Activated naive CD8-positive, alpha-beta T cell treated with anti-CD3 and anti-CD28 coated beads, Interleukin-2, amount 50 U/mL, for 24 hours (primary cell): Measurements from ENCODE around the gene PRPH.
"Not testable (repeated sequence)": the region's sequence is repeated elsewhere in the genome, so short reads cannot be mapped to it uniquely, and the experiment has no call there.

ENCODE experiments used
- ATAC-seq: fragments of 150-1000 bp; cut with Tn5 transposase; one replicate; pipeline ENCODE4 v1.10.0; 2021
- DNase-seq: peaks from one replicate; pipeline ENCODE4 v3.0.0; 2021
- H3K27ac Mint-ChIP-seq: one replicate; pipeline ENCODE4 v1.8.0; 2021; ENCODE audit warnings: mild to moderate bottlenecking, mixed read lengths
- H3K27me3 Mint-ChIP-seq: one replicate; pipeline ENCODE4 v1.8.0; 2021; ENCODE audit warnings: mixed read lengths
- H3K36me3 Mint-ChIP-seq: one replicate; pipeline ENCODE4 v1.8.0; 2021; ENCODE audit warnings: low read depth, mixed read lengths
- H3K4me1 Mint-ChIP-seq: one replicate; pipeline ENCODE4 v1.8.0; 2021; ENCODE audit warnings: mixed read lengths
- H3K4me3 Mint-ChIP-seq: one replicate; pipeline ENCODE4 v1.8.0; 2021; ENCODE audit warnings: mild to moderate bottlenecking, moderate library complexity, mixed read lengths
- H3K9me3 Mint-ChIP-seq: one replicate; pipeline ENCODE4 v1.8.0; 2021; ENCODE audit warnings: mixed read lengths

PRPH gene

GRCh38 chr12:49309386-49309785 is 14.4 kb downstream of the PRPH start:
- Mint-ChIP-seq H3K9me3 (no peaks in the 10 kb centered on the region), H3K36me3 (no peaks in the 10 kb centered on the region), H3K27me3 (peaks cover 36% of the 10 kb centered on the region), H3K4me3 (no peak overlapping the region), H3K27ac (no peak overlapping the region), H3K4me1 (no peaks in the 10 kb centered on the region)
- no peak for DNase-seq
- no peak for ATAC-seq

DNA sequence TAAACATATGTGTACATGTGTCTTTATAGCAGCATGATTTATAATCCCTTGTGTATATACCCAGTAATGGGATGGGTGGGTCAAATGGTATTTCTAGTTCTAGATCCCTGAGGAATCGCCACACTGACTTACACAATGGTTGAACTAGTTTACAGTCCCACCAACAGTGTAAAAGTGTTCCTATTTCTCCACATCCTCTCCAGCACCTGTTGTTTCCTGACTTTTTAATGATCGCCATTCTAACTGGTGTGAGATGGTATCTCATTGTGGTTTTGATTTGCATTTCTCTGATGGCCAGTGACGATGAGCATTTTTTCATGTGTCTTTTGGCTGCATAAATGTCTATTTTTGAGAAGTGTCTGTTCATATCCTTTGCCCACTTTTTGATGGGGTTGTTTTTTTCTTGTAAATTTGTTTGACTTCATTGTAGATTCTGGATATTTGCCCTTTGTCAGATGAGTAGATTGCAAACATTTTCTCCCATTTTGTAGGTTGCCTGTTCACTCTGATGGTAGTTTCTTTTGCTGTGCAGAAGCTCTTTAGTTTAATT is 15.6 kb downstream of the PRPH start:
- DNase-seq, ATAC-seq, H3K27ac Mint-ChIP-seq, H3K36me3 Mint-ChIP-seq, H3K4me1 Mint-ChIP-seq, H3K4me3 Mint-ChIP-seq, H3K9me3 Mint-ChIP-seq: not testable (repeated sequence)
- peaks cover 34% of the 10 kb centered on the region for H3K27me3 Mint-ChIP-seq

- no peaks in the 10 kb centered on the region for H3K4me1 Mint-ChIP-seq
- no peaks in the 10 kb centered on the region for H3K9me3 Mint-ChIP-seq
- H3K4me3 Mint-ChIP-seq: no peak overlapping the region
- peaks cover 11% of the 10 kb centered on the region for H3K27me3 Mint-ChIP-seq
- H3K36me3 Mint-ChIP-seq: no peaks in the 10 kb centered on the region
- ATAC-seq: no peak
- H3K27ac Mint-ChIP-seq: no peak overlapping the region
- no peak for DNase-seq
Measured at GRCh38 chr12:49314811-49315210, 19.9 kb downstream of the PRPH start.

DNA sequence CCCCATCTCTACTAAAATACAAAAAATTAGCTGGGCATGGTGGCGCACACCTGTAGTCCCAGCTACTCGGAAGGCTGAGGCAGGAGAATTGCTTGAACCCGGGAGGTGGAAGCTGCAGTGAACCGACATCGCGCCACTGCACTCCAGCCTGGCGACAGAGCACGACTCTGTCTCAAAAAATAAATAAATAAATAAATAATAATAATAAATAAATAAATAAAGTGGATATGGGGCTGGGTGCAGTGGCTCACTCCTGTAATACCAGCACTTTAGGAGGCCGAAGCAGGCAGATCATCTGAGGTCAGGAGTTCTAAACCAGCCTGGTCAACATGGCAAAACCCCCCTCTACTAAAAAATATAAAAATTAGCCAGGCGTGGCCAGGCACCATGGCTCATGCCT is 22.2 kb downstream of the PRPH start:
- not testable (repeated sequence) for H3K4me1 Mint-ChIP-seq, H3K4me3 Mint-ChIP-seq, H3K27me3 Mint-ChIP-seq, H3K36me3 Mint-ChIP-seq, H3K9me3 Mint-ChIP-seq, H3K27ac Mint-ChIP-seq, DNase-seq, ATAC-seq

- Mint-ChIP-seq H3K4me3 (peak overlapping the region; percentile 21), H3K36me3 (peaks cover 11% of the 10 kb centered on the region)
Measured at GRCh38 chr12:49320411-49321103, 25.6 kb downstream of the PRPH start.

DNA sequence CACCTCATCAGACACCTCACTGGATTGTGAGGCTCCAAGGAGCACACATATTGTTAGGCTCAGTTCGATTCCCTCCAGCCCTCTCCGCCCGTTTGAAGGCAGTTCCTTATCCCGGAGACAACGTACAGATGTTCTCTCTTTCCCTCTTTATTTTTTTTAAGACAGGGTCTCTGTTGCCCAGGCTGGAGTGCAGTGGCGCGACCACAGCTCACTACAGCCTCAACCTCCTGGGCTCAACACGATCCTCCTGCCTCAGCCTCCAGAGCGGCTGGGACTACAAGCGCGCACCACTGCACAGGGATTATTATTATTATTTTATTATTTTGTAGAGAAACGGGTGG is 27.4 kb downstream of the PRPH start:
- Mint-ChIP-seq H3K27me3 (no peaks in the 10 kb centered on the region), H3K27ac (peak overlapping the region; percentile 96)

More at GRCh38 chr12:49320411-49321103, 25.6 kb downstream of the PRPH start:
- not testable (repeated sequence) for ATAC-seq, DNase-seq, H3K9me3 Mint-ChIP-seq, H3K27ac Mint-ChIP-seq, H3K27me3 Mint-ChIP-seq
- H3K4me1 Mint-ChIP-seq: peaks cover 17% of the 10 kb centered on the region

GRCh38 chr12:49322708-49323523 is 28.0 kb downstream of the PRPH start, which contains the start of gene TROAP:
TSS of gene TROAP (plus strand) at chr12:49323255. CDS start at chr12:49323609, 354 bp downstream.
- peak within 1 kb of the TSS; percentile 96 for H3K27ac Mint-ChIP-seq
- peak within 1 kb of the TSS; percentile 100 for H3K4me3 Mint-ChIP-seq
- peaks cover 17% of the 10 kb centered on the region for H3K4me1 Mint-ChIP-seq
- DNase-seq: peak; percentile 95
- H3K27me3 Mint-ChIP-seq: no peaks in the 10 kb centered on the region
- peak; percentile 97 for ATAC-seq
- no peaks in the 10 kb centered on the region for H3K9me3 Mint-ChIP-seq
- H3K36me3 Mint-ChIP-seq: peaks cover 20% of the 10 kb centered on the region

More for the DNA sequence above, 27.4 kb downstream of the PRPH start:
- Mint-ChIP-seq H3K36me3 (peaks cover 15% of the 10 kb centered on the region), H3K4me3 (peak overlapping the region; percentile 100), H3K4me1 (peaks cover 17% of the 10 kb centered on the region), H3K9me3 (no peaks in the 10 kb centered on the region)
- DNase-seq: no peak
- no peak for ATAC-seq

DNA sequence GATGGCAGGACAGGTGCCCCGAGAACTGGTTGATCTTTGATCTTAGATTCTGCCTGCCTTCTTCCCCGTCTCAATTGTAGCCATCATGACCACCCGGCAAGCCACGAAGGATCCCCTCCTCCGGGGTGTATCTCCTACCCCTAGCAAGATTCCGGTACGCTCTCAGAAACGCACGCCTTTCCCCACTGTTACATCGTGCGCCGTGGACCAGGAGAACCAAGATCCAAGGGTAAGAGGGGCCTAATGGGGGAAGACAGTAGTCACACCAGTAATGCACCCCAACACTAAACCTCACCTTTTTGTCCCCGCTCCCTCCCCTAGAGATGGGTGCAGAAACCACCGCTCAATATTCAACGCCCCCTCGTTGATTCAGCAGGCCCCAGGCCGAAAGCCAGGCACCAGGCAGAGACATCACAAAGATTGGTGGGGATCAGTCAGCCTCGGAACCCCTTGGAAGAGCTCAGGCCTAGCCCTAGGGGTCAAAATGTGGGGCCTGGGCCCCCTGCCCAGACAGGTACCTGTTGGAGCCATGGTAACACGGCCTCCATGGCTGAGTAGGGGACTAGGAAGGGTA is 28.7 kb downstream of the PRPH start:
- ATAC-seq (no peak), DNase-seq (no peak)
- no peaks in the 10 kb centered on the region for H3K27me3 Mint-ChIP-seq
- no peaks in the 10 kb centered on the region for H3K9me3 Mint-ChIP-seq
- H3K4me3 Mint-ChIP-seq: peak overlapping the region; percentile 100
- peak overlapping the region; percentile 96 for H3K27ac Mint-ChIP-seq
- H3K4me1 Mint-ChIP-seq: peaks cover 17% of the 10 kb centered on the region
- H3K36me3 Mint-ChIP-seq: peaks cover 21% of the 10 kb centered on the region

- Mint-ChIP-seq H3K9me3 (no peaks in the 10 kb centered on the region), H3K36me3 (peaks cover 29% of the 10 kb centered on the region), H3K27ac (no peak overlapping the region), H3K4me3 (no peak overlapping the region), H3K4me1 (peaks cover 17% of the 10 kb centered on the region), H3K27me3 (no peaks in the 10 kb centered on the region)
- no peak for ATAC-seq
- no peak for DNase-seq
Measured at GRCh38 chr12:49325606-49326005, 30.7 kb downstream of the PRPH start.

DNA sequence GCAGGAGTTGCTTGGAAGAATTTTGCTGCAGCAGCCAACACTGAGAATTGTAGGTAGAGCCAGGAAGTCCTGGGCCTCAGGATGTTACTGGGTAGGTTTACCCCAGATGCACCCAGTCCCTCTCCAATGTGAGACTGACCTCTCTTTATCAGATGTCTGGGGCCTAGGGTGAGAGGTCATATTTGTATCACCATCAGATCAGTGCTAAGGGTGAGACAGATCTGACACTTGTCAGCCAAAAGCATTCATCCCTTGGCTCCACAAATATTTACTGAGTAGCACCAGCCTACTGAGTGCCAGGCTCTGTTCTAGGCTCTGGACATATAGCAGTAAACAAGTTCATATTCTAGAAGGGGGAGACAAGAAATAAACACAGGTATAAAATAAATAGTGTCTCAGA is 32.4 kb downstream of the PRPH start:
- no peak for DNase-seq
- peaks cover 41% of the 10 kb centered on the region for H3K36me3 Mint-ChIP-seq
- H3K4me1 Mint-ChIP-seq: peaks cover 9% of the 10 kb centered on the region
- no peaks in the 10 kb centered on the region for H3K9me3 Mint-ChIP-seq
- no peak overlapping the region for H3K27ac Mint-ChIP-seq
- H3K4me3 Mint-ChIP-seq: no peak overlapping the region
- peaks cover 9% of the 10 kb centered on the region for H3K27me3 Mint-ChIP-seq
- no peak for ATAC-seq

DNA sequence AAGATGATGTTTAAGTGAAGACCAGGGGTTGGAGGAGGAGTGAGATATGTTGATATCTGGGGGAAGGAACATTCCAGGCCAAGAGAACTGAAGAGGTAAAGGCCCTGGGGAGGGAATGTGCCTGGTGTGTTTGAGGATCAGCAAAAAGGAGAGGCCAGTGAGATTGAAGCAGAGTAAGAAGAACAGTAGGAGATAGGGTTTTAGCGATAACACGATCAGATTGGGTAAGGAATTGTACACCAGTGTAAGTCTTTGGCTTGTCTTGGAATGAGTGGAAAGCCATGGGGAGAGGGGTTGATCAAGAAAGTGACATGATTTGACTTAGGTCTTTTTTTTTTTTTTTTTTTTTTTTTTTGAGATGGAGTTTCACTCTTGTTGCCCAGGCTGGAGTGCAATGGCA is 32.9 kb downstream of the PRPH start:
- H3K27me3 Mint-ChIP-seq: peaks cover 14% of the 10 kb centered on the region
- no peaks in the 10 kb centered on the region for H3K9me3 Mint-ChIP-seq
- H3K4me3 Mint-ChIP-seq: no peak overlapping the region
- ATAC-seq (no peak), DNase-seq (no peak)
- peaks cover 8% of the 10 kb centered on the region for H3K4me1 Mint-ChIP-seq
- H3K27ac Mint-ChIP-seq: no peak overlapping the region
- peaks cover 41% of the 10 kb centered on the region for H3K36me3 Mint-ChIP-seq

DNA sequence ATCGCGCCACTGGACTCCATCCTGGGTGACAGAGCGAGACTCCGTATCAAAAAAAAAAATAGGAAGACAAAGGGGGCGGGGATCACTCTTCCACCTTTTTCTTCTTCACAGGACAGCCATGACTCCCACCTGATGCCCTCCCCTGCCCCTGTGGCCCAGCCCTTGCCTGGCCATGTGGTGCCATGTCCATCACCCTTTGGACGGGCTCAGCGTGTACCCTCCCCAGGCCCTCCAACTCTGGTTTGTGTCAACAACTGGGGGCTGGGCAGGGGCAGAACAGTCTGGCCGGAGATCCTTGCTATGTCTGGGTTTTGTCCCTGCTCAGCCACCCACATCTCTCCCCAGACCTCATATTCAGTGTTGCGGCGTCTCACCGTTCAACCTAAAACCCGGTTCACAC is 33.9 kb downstream of the PRPH start:
- DNase-seq: no peak
- peaks cover 37% of the 10 kb centered on the region for H3K36me3 Mint-ChIP-seq
- no peak overlapping the region for H3K27ac Mint-ChIP-seq
- no peak for ATAC-seq
- no peaks in the 10 kb centered on the region for H3K9me3 Mint-ChIP-seq
- peaks cover 6% of the 10 kb centered on the region for H3K4me1 Mint-ChIP-seq
- peaks cover 20% of the 10 kb centered on the region for H3K27me3 Mint-ChIP-seq
- H3K4me3 Mint-ChIP-seq: no peak overlapping the region

DNA sequence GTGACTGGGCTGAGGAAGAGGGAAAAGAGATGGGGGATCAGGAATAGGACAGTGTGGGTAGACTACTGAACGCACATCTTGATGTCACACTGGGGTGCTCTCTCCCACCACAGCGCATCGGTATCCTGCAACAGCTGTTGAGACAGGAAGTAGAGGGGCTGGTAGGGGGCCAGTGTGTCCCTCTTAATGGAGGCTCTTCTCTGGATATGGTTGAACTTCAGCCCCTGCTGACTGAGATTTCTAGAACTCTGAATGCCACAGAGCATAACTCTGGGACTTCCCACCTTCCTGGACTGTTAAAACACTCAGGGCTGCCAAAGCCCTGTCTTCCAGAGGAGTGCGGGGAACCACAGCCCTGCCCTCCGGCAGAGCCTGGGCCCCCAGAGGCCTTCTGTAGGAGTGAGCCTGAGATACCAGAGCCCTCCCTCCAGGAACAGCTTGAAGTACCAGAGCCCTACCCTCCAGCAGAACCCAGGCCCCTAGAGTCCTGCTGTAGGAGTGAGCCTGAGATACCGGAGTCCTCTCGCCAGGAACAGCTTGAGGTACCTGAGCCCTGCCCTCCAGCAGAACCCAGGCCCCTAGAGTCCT is 35.2 kb downstream of the PRPH start:
- Mint-ChIP-seq H3K4me1 (peaks cover 6% of the 10 kb centered on the region), H3K27me3 (peaks cover 31% of the 10 kb centered on the region), H3K27ac (no peak overlapping the region), H3K4me3 (no peak overlapping the region), H3K36me3 (peaks cover 32% of the 10 kb centered on the region), H3K9me3 (no peaks in the 10 kb centered on the region)
- DNase-seq (no peak), ATAC-seq (no peak)

DNA sequence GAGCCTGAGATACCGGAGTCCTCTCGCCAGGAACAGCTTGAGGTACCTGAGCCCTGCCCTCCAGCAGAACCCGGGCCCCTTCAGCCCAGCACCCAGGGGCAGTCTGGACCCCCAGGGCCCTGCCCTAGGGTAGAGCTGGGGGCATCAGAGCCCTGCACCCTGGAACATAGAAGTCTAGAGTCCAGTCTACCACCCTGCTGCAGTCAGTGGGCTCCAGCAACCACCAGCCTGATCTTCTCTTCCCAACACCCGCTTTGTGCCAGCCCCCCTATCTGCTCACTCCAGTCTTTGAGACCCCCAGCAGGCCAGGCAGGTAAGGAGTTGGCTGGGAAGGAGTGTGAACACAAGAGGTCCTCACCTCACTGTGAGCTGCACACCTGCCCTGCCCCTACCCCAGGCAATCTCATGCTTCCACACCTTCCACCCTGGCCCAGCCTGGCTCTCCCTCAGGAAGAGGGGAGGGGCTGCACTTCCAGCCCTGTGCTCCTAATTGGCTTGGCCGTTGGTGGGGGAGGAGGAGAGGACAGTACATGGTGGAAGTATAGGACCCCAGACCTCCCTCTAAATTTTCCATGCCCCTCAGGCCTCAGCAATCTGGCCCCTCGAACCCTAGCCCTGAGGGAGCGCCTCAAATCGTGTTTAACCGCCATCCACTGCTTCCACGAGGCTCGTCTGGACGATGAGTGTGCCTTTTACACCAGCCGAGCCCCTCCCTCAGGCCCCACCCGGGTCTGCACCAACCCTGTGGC is 35.9 kb downstream of the PRPH start:
- DNase-seq: no peak
- Mint-ChIP-seq H3K9me3 (no peaks in the 10 kb centered on the region), H3K27ac (no peak overlapping the region), H3K4me3 (no peak overlapping the region), H3K36me3 (peaks cover 32% of the 10 kb centered on the region), H3K27me3 (peaks cover 37% of the 10 kb centered on the region), H3K4me1 (peaks cover 6% of the 10 kb centered on the region)
- ATAC-seq: peak; percentile 17
